Measurements from ENCODE around the gene IFT20.

GRCh38 chr17:28317099-28317965 is 17.9 kb downstream of the IFT20 start:
- TF ChIP-seq CTCF (IDR thresholded peaks at IDR 0.05) = no peak
- TF ChIP-seq POLR2AphosphoS5 (IDR thresholded peaks at IDR 0.05) = no peak
